H9 (cell line): ENCODE data around the gene RBM34. TPM values are rescaled to one million over a fixed set of nuclear protein-coding genes. Genes with fewer than 3 reads are reported as not detected.

ENCODE experiments used
- DNase-seq: peaks from one replicate; pipeline ENCODE4 v3.0.0-alpha.2; 2017
- H2AFZ ChIP-seq: one replicate; pipeline ENCODE4 v1.6.1; 2013; ENCODE audit warnings: mild to moderate bottlenecking, low read length, control low read depth, moderate library complexity
- H2AK5ac ChIP-seq: 2 replicates; pipeline ENCODE4 v1.6.1; 2013; ENCODE audit warnings: low read length, control low read depth, mixed read lengths; ENCODE audit not compliant: insufficient read length
- H2BK120ac ChIP-seq: one replicate; pipeline ENCODE4 v1.6.1; 2013; ENCODE audit warnings: low read depth, mild to moderate bottlenecking, low read length, control low read depth, inconsistent platforms; ENCODE audit not compliant: poor library complexity, severe bottlenecking
- H2BK12ac ChIP-seq: 2 replicates; pipeline ENCODE4 v1.6.1; 2013; ENCODE audit warnings: low read length, control low read depth, mixed read lengths, low read depth; ENCODE audit not compliant: insufficient read length
- H2BK15ac ChIP-seq: 2 replicates; pipeline ENCODE4 v1.6.1; 2013; ENCODE audit warnings: low read depth, low read length, control low read depth
- H2BK20ac ChIP-seq: one replicate; pipeline ENCODE4 v1.6.1; 2013; ENCODE audit warnings: low read depth, mild to moderate bottlenecking, low read length, control low read depth, inconsistent platforms; ENCODE audit not compliant: poor library complexity, severe bottlenecking
- H2BK5ac ChIP-seq: 2 replicates; pipeline ENCODE4 v1.6.1; 2013; ENCODE audit warnings: low read length, control low read depth, mixed read lengths; ENCODE audit not compliant: insufficient read length
- H3K14ac ChIP-seq: 2 replicates; pipeline ENCODE4 v1.6.1; 2013; ENCODE audit warnings: low read length, control low read depth; ENCODE audit not compliant: insufficient read depth
- H3K18ac ChIP-seq: 2 replicates; pipeline ENCODE4 v1.6.1; 2013; ENCODE audit warnings: low read depth, mild to moderate bottlenecking, mixed read lengths, low read length, control low read depth; ENCODE audit not compliant: insufficient read length
- H3K23ac ChIP-seq: 2 replicates; pipeline ENCODE4 v1.6.1; 2013; ENCODE audit warnings: low read length, control low read depth, mixed read lengths, low read depth; ENCODE audit not compliant: insufficient read length
- H3K23me2 ChIP-seq: 2 replicates; pipeline ENCODE4 v1.6.1; 2013; ENCODE audit warnings: low read depth, mild to moderate bottlenecking, mixed read lengths, low read length, control low read depth; ENCODE audit not compliant: insufficient read length, poor library complexity, severe bottlenecking
- H3K27ac ChIP-seq: 2 replicates; pipeline ENCODE4 v1.5.1; 2013; ENCODE audit warnings: low read length, control low read depth, mixed read lengths, low read depth; ENCODE audit not compliant: insufficient read length
- H3K27me3 ChIP-seq: 2 replicates; pipeline ENCODE4 v1.6.1; 2013; ENCODE audit warnings: low read length, control low read depth, inconsistent platforms; ENCODE audit not compliant: insufficient read depth
- H3K4ac ChIP-seq: 2 replicates; pipeline ENCODE4 v1.6.1; 2013; ENCODE audit warnings: low read depth, mild to moderate bottlenecking, control low read depth, inconsistent platforms, low read length, moderate library complexity
- H3K4me1 ChIP-seq: 2 replicates; pipeline ENCODE4 v1.6.1; 2013; ENCODE audit warnings: low read length, control low read depth, inconsistent platforms; ENCODE audit not compliant: insufficient read depth
- H3K4me2 ChIP-seq: 2 replicates; pipeline ENCODE4 v1.6.1; 2013; ENCODE audit warnings: low read length, control low read depth, mixed read lengths; ENCODE audit not compliant: insufficient read length, insufficient read depth
- H3K56ac ChIP-seq: 2 replicates; pipeline ENCODE4 v1.6.1; 2013; ENCODE audit warnings: low read depth, mild to moderate bottlenecking, mixed read lengths, low read length, control low read depth; ENCODE audit not compliant: insufficient read length
- H3K79me1 ChIP-seq: 2 replicates; pipeline ENCODE4 v1.6.1; 2013; ENCODE audit warnings: low read depth, mild to moderate bottlenecking, moderate library complexity, low read length, control low read depth, inconsistent platforms; ENCODE audit not compliant: insufficient read depth, poor library complexity, severe bottlenecking
- H3K79me2 ChIP-seq: 2 replicates; pipeline ENCODE4 v1.6.1; 2013; ENCODE audit warnings: low read length, control low read depth, inconsistent platforms; ENCODE audit not compliant: insufficient read depth
- H3K9ac ChIP-seq: 2 replicates; pipeline ENCODE4 v1.6.1; 2013; ENCODE audit warnings: low read length, control low read depth, mixed read lengths; ENCODE audit not compliant: insufficient read length; ENCODE audit errors: extremely low read depth
- H3K9me3 ChIP-seq: one replicate; pipeline ENCODE4 v1.6.1; 2013; ENCODE audit warnings: low read depth, low read length, inconsistent platforms; ENCODE audit not compliant: control insufficient read depth
- H3T11ph ChIP-seq: one replicate; pipeline ENCODE4 v1.6.1; 2013; ENCODE audit warnings: mild to moderate bottlenecking, low read length, control low read depth, inconsistent platforms
- H4K20me1 ChIP-seq: one replicate; pipeline ENCODE4 v1.6.1; 2013; ENCODE audit not compliant: control insufficient read depth, insufficient read length, insufficient read depth
- H4K5ac ChIP-seq: 2 replicates; pipeline ENCODE4 v1.6.1; 2013; ENCODE audit warnings: low read depth, mild to moderate bottlenecking, mixed read lengths, low read length, control low read depth; ENCODE audit not compliant: insufficient read length
- H4K8ac ChIP-seq: replicated peaks from 2 replicates; pipeline ENCODE4 v1.6.1; 2013; ENCODE audit warnings: low read length, control low read depth, mixed read lengths, low read depth; ENCODE audit not compliant: insufficient read length
- H4K91ac ChIP-seq: 2 replicates; pipeline ENCODE4 v1.6.1; 2013; ENCODE audit warnings: low read depth, mild to moderate bottlenecking, moderate library complexity, mixed read lengths, low read length, control low read depth; ENCODE audit not compliant: insufficient read length
- H3K27ac Mint-ChIP-seq, 3 experiments: 2 replicates in 2 of 3; 3 replicates in 1 of 3; pipeline ENCODE4 v1.8.0; 2020 to 2021; ENCODE audit warnings: mixed read lengths in 3 of 3, mild to moderate bottlenecking in 1 of 3, moderate library complexity in 1 of 3
- H3K27me3 Mint-ChIP-seq: 2 replicates; pipeline ENCODE4 v1.8.0; 2021; ENCODE audit warnings: low read depth, mild to moderate bottlenecking, moderate library complexity, mixed read lengths
- H3K36me3 Mint-ChIP-seq, 3 experiments: 2 replicates in 2 of 3; 3 replicates in 1 of 3; pipeline ENCODE4 v1.8.0; 2020 to 2021; ENCODE audit warnings: low read depth in 3 of 3, mixed read lengths in 3 of 3; ENCODE audit not compliant: insufficient read depth in 1 of 3
- H3K4me1 Mint-ChIP-seq, 2 experiments: 2 replicates each; pipeline ENCODE4 v1.8.0; 2020; ENCODE audit warnings: mixed read lengths in 2 of 2
- H3K4me3 Mint-ChIP-seq, 2 experiments: 2 replicates in 1 of 2; 3 replicates in 1 of 2; pipeline ENCODE4 v1.8.0; 2020 to 2021; ENCODE audit warnings: mild to moderate bottlenecking in 2 of 2, mixed read lengths in 2 of 2, moderate library complexity in 1 of 2
- H3K9me3 Mint-ChIP-seq, 2 experiments: 2 replicates in 1 of 2; 3 replicates in 1 of 2; pipeline ENCODE4 v1.8.0; 2020; ENCODE audit warnings: mild to moderate bottlenecking in 2 of 2, mixed read lengths in 2 of 2, moderate library complexity in 1 of 2
- WGBS: extraction: QIAGEN DNeasy Blood & Tissue Kit; methylation state at CpG from one replicate; pipeline ENCODE4 v1.1.7; 2013; ENCODE audit warnings: missing lambda C conversion rate, low lambda C conversion rate, mixed read lengths; ENCODE audit not compliant: insufficient read length; ENCODE audit errors: extremely low coverage; 5-methylcytosine and 5-hydroxymethylcytosine counted together
- total RNA-seq: library from RNA; stranded (reverse); gene quantifications from 2 replicates; pipeline ENCODE4 v1.2.1, GENCODE V29; 2021
- TF ChIP-seq, protein P1 (sequence below): fragments of 200-600 bp; sonication (generic); conservative IDR thresholded peaks from 3 replicates; pipeline ENCODE4 v1.8.0; 2021; ENCODE audit warnings: antibody characterized with exemption, mild to moderate bottlenecking

RBM34 gene
- total RNA-seq, 1 experiment from 2014 or later: 121 TPM

DNA sequence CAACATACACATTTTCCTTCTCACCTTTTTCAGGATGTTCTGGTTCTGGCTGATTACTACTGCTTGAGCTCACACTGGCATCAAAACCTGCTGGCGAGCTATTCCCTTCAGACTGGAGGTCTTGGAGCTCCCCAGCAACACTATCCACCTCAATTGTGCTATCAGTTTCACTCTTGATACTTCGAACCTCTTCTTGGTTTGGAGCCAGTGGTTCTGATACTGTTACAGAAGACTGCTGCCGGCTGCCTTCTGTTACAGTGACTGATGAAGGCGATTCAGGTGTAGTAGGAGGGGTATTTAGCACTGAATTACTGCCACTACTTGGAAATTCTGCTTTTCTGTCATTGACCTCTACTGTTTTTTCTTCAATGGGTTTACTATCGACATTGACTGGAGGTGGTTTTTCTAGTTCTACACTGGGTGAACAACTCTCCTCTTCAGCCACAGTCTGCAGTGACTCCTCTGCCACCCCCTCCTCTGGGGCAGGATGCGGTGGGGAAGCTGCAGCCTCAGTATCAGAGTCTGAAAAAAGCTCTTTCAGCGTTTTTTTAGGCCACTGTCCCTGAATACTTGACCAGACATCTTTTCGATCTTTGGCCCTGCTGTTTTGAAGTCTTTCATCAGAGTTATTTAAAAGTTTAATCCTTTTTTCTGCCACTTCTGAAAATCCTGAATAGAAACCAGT, 20.7 kb upstream of the RBM34 start:
- no peak overlapping the region for H3K27ac ChIP-seq
- H4K8ac ChIP-seq: no peak overlapping the region
- no peaks in the 10 kb centered on the region for H4K20me1 ChIP-seq
- no peak overlapping the region for H4K91ac ChIP-seq
- H3K56ac ChIP-seq: no peak overlapping the region
- H3K4ac ChIP-seq: no peak overlapping the region
- H3K23me2 ChIP-seq: no peaks in the 10 kb centered on the region
- Mint-ChIP-seq H3K27me3 (no peaks in the 10 kb centered on the region), H3K9me3 (no peaks in the 10 kb centered on the region), H3K4me1 (peaks cover 3 to 6% of the 10 kb centered on the region in 2 experiments; a peak in 3 of 4 replicates), H3K27ac (peak overlapping the region in 1 of 3 experiments; percentile 61; a peak in 3 of 7 replicates), H3K4me3 (no peak overlapping the region), H3K36me3 (peaks cover 13 to 48% (median 35%) of the 10 kb centered on the region in 3 experiments; a peak in 5 of 7 replicates)
- H2BK20ac ChIP-seq: no peak overlapping the region
- no peak overlapping the region for H2BK5ac ChIP-seq
- no CpG with 5 or more reads among the region's 8 CpGs for WGBS
- no peak overlapping the region for H4K5ac ChIP-seq
- no peak overlapping the region for H3K23ac ChIP-seq
- H2BK120ac ChIP-seq: no peak overlapping the region
- no peak overlapping the region for H3K9ac ChIP-seq
- no peaks in the 10 kb centered on the region for H3K4me1 ChIP-seq
- H2AFZ ChIP-seq: no peak overlapping the region
- no peak for DNase-seq
- H2AK5ac ChIP-seq: no peak overlapping the region
- H3T11ph ChIP-seq: no peak overlapping the region
- no peaks in the 10 kb centered on the region for H3K9me3 ChIP-seq
- H2BK15ac ChIP-seq: no peak overlapping the region
- H3K79me2 ChIP-seq: no peaks in the 10 kb centered on the region
- H3K4me2 ChIP-seq: no peak overlapping the region
- TF ChIP-seq, protein P1, sequence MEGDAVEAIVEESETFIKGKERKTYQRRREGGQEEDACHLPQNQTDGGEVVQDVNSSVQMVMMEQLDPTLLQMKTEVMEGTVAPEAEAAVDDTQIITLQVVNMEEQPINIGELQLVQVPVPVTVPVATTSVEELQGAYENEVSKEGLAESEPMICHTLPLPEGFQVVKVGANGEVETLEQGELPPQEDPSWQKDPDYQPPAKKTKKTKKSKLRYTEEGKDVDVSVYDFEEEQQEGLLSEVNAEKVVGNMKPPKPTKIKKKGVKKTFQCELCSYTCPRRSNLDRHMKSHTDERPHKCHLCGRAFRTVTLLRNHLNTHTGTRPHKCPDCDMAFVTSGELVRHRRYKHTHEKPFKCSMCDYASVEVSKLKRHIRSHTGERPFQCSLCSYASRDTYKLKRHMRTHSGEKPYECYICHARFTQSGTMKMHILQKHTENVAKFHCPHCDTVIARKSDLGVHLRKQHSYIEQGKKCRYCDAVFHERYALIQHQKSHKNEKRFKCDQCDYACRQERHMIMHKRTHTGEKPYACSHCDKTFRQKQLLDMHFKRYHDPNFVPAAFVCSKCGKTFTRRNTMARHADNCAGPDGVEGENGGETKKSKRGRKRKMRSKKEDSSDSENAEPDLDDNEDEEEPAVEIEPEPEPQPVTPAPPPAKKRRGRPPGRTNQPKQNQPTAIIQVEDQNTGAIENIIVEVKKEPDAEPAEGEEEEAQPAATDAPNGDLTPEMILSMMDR: no peak
- H3K18ac ChIP-seq: no peak overlapping the region
- no peaks in the 10 kb centered on the region for H3K27me3 ChIP-seq
- H2BK12ac ChIP-seq: no peak overlapping the region
- no peaks in the 10 kb centered on the region for H3K79me1 ChIP-seq
- H3K14ac ChIP-seq: no peak overlapping the region
